NCI-H1092 (cell line): ENCODE measurements around the gene CLVS2.

Source experiments
- DNase-seq: peaks from one replicate; lab custom pipeline; 2025; lab: John Stamatoyannopoulos, UW

CLVS2 gene, protein sequence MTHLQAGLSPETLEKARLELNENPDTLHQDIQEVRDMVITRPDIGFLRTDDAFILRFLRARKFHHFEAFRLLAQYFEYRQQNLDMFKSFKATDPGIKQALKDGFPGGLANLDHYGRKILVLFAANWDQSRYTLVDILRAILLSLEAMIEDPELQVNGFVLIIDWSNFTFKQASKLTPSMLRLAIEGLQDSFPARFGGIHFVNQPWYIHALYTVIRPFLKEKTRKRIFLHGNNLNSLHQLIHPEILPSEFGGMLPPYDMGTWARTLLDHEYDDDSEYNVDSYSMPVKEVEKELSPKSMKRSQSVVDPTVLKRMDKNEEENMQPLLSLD

DNA sequence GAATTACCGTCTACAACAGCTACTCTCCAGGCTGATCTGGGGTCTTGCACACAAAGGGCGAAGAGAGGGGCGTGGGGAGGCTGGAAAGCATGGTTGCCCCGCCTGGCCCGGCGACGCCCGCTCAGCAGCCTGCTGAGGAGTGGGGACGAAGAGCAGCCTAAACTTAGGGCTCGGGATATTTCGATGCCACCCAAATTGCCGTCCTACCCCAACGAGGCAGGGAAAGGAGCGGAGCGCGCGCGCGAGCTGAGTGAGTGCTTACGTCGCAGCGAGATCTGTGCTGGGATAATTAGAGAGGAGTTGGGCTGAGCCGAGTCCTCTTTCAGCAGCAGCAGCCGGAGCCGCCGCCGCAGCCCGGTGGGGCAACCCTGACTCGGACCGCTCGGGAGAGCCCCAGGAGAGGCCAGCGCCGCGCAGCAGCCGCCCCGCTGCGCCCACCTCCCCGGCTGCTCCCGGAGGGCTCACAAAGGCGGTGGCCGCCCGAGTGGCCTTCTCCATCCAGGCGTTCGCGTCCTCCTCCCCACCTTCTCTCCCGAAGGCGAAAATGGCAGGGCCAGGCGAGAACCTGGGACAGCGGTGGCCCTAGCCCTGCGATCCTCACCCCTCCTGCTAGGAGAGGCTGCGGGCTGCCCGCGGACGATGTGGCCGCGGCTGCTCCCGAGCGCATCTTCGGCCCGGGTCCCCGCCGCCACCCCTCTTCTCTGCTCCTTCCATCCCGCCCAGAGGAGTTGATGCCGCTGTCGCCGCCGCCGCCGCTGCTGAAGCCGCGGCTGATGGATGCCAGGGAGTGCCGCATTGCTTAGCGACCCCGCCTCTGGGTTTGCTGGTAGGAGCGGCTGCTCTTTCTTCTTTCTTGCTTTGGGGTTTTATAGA, at the start of gene CLVS2:
CLVS2 (plus strand) TSS at position 315 of the 873 bp plus-strand sequence. CDS start 1,543 bp downstream, outside the sequence.
- DNase-seq: no peak

GRCh38 chr6:122947355-122947754, 48.7 kb upstream of the CLVS2 start:
- no peak for DNase-seq

- DNase-seq: no peak
These were observed 42.3 kb upstream of the CLVS2 start for GRCh38 chr6:122953766-122954165.

- no peak for DNase-seq
These were observed 39.7 kb upstream of the CLVS2 start for GRCh38 chr6:122956376-122956775.

GRCh38 chr6:122962000-122962624, 33.9 kb upstream of the CLVS2 start:
- DNase-seq: no peak

DNA sequence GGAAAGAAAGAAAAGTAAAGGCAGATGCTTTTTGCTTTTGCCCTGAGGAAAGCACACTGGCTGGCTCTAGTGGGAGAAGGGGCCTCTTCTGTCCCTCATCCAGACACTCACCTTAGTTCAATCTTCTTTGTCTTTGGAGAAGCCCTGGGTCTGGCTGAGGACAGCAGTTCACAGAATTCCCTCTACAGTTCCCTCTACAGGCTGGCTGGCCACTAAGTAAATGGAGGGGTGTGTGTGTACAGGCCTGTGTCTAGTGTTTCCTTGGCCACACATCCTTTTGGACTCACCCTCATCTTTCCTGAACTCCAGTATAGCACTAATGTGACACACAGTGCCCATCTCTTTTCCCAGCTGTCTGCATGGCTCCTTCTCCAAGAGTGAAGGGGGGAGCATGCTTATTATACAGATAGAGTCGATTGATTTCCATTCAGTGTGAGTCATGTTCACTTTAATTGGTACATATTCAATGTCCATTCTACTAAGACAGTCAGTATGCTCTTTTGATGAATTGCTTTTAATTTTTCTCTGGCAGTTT, 26.0 kb upstream of the CLVS2 start:
- DNase-seq: no peak

GRCh38 chr6:122977180-122977579, 18.9 kb upstream of the CLVS2 start:
- DNase-seq: no peak

- DNase-seq: no peak
These were observed 11.6 kb upstream of the CLVS2 start for GRCh38 chr6:122984393-122984792.

GRCh38 chr6:122994256-122994655, 1.8 kb upstream of the CLVS2 start:
- no peak for DNase-seq

GRCh38 chr6:122996794-122997505, 915 bp downstream of the CLVS2 start:
- no peak for DNase-seq

GRCh38 chr6:122997541-122998150, 1.6 kb downstream of the CLVS2 start:
- no peak for DNase-seq

GRCh38 chr6:122998403-122998975, 2.5 kb downstream of the CLVS2 start:
- DNase-seq: no peak

DNA sequence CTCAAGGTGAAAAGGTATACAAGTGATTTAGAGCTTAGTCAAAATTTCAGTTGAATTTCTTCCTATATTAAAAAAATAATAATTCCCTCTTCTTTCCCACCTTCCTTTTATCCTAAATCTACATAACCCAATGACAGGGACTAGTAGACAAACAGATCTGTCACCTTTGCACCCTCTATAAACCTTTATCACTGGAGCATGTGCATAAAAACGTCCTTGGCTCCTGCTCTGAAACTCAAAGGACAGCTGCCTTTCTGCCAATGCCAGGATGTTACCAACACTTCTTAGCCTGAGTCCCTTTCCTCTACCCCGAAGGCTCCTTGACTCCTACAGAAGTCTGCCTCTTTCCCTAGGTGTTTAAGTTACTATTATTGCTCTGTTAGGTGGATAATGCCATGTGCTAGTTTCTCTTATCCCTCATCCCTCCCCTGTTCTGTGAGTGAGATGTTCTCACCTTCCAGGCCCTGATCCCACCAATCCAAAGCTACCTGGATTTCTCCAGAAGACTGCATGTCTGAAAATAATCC, 4.3 kb downstream of the CLVS2 start:
- DNase-seq: no peak

GRCh38 chr6:123001540-123001939, 5.5 kb downstream of the CLVS2 start:
- no peak for DNase-seq

GRCh38 chr6:123007885-123008284, 11.8 kb downstream of the CLVS2 start:
- DNase-seq: no peak

- no peak for DNase-seq
These were observed 13.0 kb downstream of the CLVS2 start for GRCh38 chr6:123009059-123009458.

- DNase-seq: no peak
These were observed 18.8 kb downstream of the CLVS2 start for GRCh38 chr6:123014835-123015234.

GRCh38 chr6:123016431-123017103, 20.5 kb downstream of the CLVS2 start:
- DNase-seq: peak; percentile 72

GRCh38 chr6:123017104-123017682, 21.2 kb downstream of the CLVS2 start:
- no peak for DNase-seq

- DNase-seq: no peak
These were observed 26.9 kb downstream of the CLVS2 start for GRCh38 chr6:123022975-123023374.
